NCI-H526 treated with DMSO at 0.1 percent for 48 hours (cell line): ENCODE results near the gene GPATCH1.

Experiments used
- DNase-seq: peaks from one replicate; lab custom pipeline; 2025; lab: John Stamatoyannopoulos, UW

GPATCH1 gene

GRCh38 chr19:33064458-33064791, 16.6 kb upstream of the GPATCH1 start:
- peak; percentile 23 for DNase-seq

GRCh38 chr19:33064792-33065550, 16.0 kb upstream of the GPATCH1 start, which contains the start of gene RHPN2:
Gene RHPN2, minus strand, starts transcription at chr19:33064888. Its CDS starts 36 bp downstream, at chr19:33064852.
- peak; percentile 76 for DNase-seq

- DNase-seq: no peak
Measured at GRCh38 chr19:33066543-33066942, 14.4 kb upstream of the GPATCH1 start.

- DNase-seq: no peak
Measured at GRCh38 chr19:33067121-33067520, 13.9 kb upstream of the GPATCH1 start.

- DNase-seq: no peak
Measured at GRCh38 chr19:33071887-33072286, 9.1 kb upstream of the GPATCH1 start.

GRCh38 chr19:33075519-33075918, 5.5 kb upstream of the GPATCH1 start:
- DNase-seq: no peak

- DNase-seq: no peak
Measured at GRCh38 chr19:33085570-33086128, 4.7 kb downstream of the GPATCH1 start.

- DNase-seq: no peak
Measured at GRCh38 chr19:33086955-33087354, 6.0 kb downstream of the GPATCH1 start.

- DNase-seq: no peak
Measured at GRCh38 chr19:33089010-33089409, 8.0 kb downstream of the GPATCH1 start.

GRCh38 chr19:33090179-33090578, 9.2 kb downstream of the GPATCH1 start:
- no peak for DNase-seq

- DNase-seq: no peak
Measured at GRCh38 chr19:33093420-33094210, 12.6 kb downstream of the GPATCH1 start.

GRCh38 chr19:33094436-33095067, 13.6 kb downstream of the GPATCH1 start:
- DNase-seq: no peak

GRCh38 chr19:33096005-33096404, 15.0 kb downstream of the GPATCH1 start:
- DNase-seq: no peak

- no peak for DNase-seq
Measured at GRCh38 chr19:33098055-33098534, 17.1 kb downstream of the GPATCH1 start.

GRCh38 chr19:33100894-33101644, 20.1 kb downstream of the GPATCH1 start:
- no peak for DNase-seq

GRCh38 chr19:33102893-33103292, 21.9 kb downstream of the GPATCH1 start:
- DNase-seq: no peak

- no peak for DNase-seq
Measured at GRCh38 chr19:33108161-33108560, 27.2 kb downstream of the GPATCH1 start.

- DNase-seq: no peak
Measured at GRCh38 chr19:33110137-33110910, 29.3 kb downstream of the GPATCH1 start.

- no peak for DNase-seq
Measured at GRCh38 chr19:33111587-33111986, 30.6 kb downstream of the GPATCH1 start.

GRCh38 chr19:33114312-33114711, 33.3 kb downstream of the GPATCH1 start:
- DNase-seq: no peak

- DNase-seq: no peak
Measured at GRCh38 chr19:33117501-33117900, 36.5 kb downstream of the GPATCH1 start.
